Measurements from ENCODE around the gene RAPGEF6.
"Not testable (repeated sequence)": the region's sequence is repeated elsewhere in the genome, so short reads cannot be mapped to it uniquely, and the experiment has no call there.

The RAPGEF6 gene

DNA sequence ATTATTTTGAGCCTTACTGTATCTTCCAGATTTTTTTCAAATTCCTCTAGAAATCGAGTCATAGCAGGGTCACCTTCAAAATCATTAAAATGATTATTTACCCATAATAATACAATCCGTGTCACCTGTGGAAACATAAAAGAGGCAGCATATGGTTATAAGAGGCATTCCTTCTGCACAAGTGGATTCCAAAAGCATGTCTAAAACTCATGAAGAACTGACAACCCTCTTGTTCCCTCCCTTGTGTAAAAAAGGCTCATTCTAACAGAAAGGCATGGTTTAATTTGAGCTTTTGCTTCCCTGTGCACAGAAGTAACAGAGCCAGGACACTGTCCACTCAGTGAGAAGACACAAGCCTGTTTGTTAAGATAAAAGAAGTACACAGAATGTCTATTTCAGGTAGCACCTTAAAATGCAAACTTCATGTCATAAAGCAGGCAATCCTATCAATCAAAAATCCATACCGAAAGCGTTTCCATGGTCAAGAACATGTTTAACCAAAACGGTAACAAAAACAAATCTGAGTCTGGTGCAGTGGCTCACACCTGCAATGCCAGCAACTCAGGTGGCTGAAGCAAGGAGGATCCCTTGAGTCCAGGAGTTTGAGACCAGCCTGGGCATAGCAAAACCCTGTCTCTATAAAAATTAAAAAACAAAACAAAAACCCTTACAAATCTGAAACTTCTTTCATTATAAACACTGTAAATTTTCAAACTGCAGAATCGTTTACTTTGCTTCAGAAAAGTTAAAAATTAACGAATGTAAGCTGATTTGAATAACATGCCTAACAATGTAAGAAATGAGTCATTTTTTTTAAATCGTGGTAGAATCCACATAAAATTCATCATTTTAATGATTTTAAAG, 139.3 kb downstream of the RAPGEF6 start:
- FAIRE-seq (peak; percentile 85), DNase-seq (ENCODE audit: insufficient read length, low spot score) (no peak)
- no peak for TF ChIP-seq POLR2A (IDR thresholded peaks at IDR 0.05; ENCODE audit: low read depth, low read length)
- TF ChIP-seq SPI1 (IDR thresholded peaks at IDR 0.05; ENCODE audit: low read depth, low read length) = no peak
- no peak for TF ChIP-seq PAX5 (IDR thresholded peaks at IDR 0.05; ENCODE audit: insufficient read depth, low read length, severe bottlenecking)
- no peak for TF ChIP-seq TAF1 (IDR thresholded peaks at IDR 0.05; ENCODE audit: low read depth, low read length)
- TF ChIP-seq POLR2AphosphoS5 (IDR thresholded peaks at IDR 0.05; ENCODE audit: low read depth, low read length) = no peak
- TF ChIP-seq POU2F2 (IDR thresholded peaks at IDR 0.05; ENCODE audit: low read depth, low read length) = no peak

DNA sequence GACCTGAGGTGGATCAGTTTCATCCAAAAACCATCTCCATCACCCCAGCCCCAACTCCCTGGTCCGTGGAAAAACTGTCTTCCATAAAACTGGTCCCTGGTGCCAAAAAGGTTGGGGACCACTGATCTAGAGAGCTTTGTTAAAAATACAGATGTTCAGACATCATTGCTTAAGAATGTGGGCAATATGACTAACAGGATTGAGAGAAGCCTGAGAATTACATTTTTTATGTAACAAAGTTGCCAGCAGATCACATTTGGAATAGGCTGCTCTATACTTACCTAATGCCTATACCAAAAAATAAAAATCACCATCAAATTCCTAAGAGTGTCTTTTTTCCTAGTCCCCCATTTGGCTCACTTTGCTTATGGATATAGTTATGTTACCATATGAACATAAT, 143.3 kb downstream of the RAPGEF6 start:
- DNase-seq (ENCODE audit: insufficient read length, low spot score) (no peak), FAIRE-seq (no peak)
- TF ChIP-seq POLR2AphosphoS5 (IDR thresholded peaks at IDR 0.05; ENCODE audit: low read depth, low read length) (no peak), POLR2A (IDR thresholded peaks at IDR 0.05; ENCODE audit: low read depth, low read length) (no peak), POU2F2 (IDR thresholded peaks at IDR 0.05; ENCODE audit: low read depth, low read length) (no peak)

DNA sequence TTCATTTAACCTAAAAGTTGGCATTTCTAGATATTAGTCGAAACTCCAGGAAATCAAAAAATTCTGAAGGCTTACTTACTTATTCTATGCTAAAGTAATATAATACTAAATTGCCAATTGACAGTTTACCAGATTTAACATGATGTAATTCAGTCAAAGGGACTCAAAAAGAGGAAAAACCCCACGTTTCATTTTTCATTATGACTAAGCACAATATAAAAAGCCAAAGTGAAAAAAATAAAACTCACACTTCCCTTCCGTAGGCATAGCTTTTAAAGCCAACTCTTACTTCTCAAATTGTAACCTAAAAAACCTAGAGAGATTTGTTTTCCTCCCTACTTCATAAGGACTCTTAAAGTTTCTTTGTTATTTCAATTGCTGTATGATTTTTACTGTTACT, 146.6 kb downstream of the RAPGEF6 start:
- FAIRE-seq (peak; percentile 20), DNase-seq (ENCODE audit: insufficient read length, low spot score) (peak; percentile 8)
- TF ChIP-seq TAF1 (IDR thresholded peaks at IDR 0.05; ENCODE audit: low read depth, low read length) (no peak), PAX5 (IDR thresholded peaks at IDR 0.05; ENCODE audit: insufficient read depth, low read length, severe bottlenecking) (no peak), POLR2A (IDR thresholded peaks at IDR 0.05; ENCODE audit: low read depth, low read length) (no peak), POLR2AphosphoS5 (IDR thresholded peaks at IDR 0.05; ENCODE audit: low read depth, low read length) (no peak), SPI1 (IDR thresholded peaks at IDR 0.05; ENCODE audit: low read depth, low read length) (peak; percentile 79), POU2F2 (IDR thresholded peaks at IDR 0.05; ENCODE audit: low read depth, low read length) (no peak)

DNA sequence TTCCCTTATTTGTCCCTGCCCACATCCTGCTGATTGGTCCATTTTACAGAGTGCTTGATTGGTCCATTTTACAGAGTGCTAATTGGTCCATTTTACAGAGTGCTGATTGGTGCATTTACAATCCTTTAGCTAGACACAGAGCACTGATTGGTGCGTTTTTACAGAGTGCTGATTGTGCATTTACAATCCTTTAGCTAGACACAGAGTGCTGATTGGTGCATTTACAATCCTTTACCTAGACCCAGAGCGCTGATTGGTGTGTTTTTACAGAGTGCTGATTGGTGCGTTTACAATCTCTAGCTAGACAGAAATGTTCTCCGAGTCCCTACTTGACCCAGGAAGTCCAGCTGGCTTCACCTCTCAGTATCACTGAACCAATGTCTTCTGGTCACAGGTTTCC, 147.7 kb downstream of the RAPGEF6 start:
- not testable (repeated sequence) for DNase-seq (ENCODE audit: insufficient read length, low spot score)

DNA sequence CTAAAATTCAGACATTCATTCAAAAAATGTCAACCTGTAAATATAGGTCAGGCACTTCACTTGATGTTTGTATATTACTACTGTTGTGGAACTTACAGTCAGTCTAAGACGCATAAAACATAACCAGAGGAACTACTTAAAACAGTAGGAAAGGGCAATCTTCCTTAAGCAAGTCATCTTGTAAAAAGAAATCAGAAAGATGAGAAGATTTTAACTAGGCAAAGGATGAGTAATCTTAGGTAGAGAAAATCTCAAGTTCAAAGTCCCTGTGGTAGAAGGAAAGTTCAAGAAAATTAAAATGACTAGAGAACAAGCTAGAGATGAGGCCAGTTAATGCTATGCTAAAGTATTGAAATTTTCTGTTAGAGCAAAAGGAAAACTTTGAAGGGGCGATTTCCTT, 152.4 kb downstream of the RAPGEF6 start:
- TF ChIP-seq TAF1 (IDR thresholded peaks at IDR 0.05; ENCODE audit: low read depth, low read length) (no peak), POU2F2 (IDR thresholded peaks at IDR 0.05; ENCODE audit: low read depth, low read length) (no peak), SPI1 (IDR thresholded peaks at IDR 0.05; ENCODE audit: low read depth, low read length) (no peak), POLR2AphosphoS5 (IDR thresholded peaks at IDR 0.05; ENCODE audit: low read depth, low read length) (no peak), POLR2A (IDR thresholded peaks at IDR 0.05; ENCODE audit: low read depth, low read length) (no peak), PAX5 (IDR thresholded peaks at IDR 0.05; ENCODE audit: insufficient read depth, low read length, severe bottlenecking) (no peak)
- no peak for FAIRE-seq
- no peak for DNase-seq (ENCODE audit: insufficient read length, low spot score)

More for the DNA sequence above, 147.7 kb downstream of the RAPGEF6 start:
- not testable (repeated sequence) for FAIRE-seq

DNA sequence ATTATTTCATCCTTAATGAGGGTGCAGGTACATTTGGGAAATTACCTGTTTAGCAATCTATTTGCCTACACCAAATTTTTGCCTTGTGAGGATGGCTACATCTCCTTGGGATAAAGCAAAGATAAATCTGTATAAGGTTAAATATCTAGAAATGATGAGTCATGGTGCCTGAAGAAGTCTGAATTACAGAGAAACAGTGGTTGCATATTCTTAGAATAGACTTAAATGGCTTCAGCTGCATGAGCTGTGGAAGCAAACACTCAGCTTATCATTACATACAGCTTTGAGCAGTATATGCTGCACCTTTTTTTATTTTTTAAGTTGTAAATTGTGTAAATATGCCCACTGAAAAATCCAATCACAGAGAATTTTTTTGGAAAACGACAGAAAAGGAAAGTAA, 153.5 kb downstream of the RAPGEF6 start:
- FAIRE-seq = no peak
- no peak for DNase-seq (ENCODE audit: insufficient read length, low spot score)
- TF ChIP-seq TAF1 (IDR thresholded peaks at IDR 0.05; ENCODE audit: low read depth, low read length) (no peak), POU2F2 (IDR thresholded peaks at IDR 0.05; ENCODE audit: low read depth, low read length) (no peak), SPI1 (IDR thresholded peaks at IDR 0.05; ENCODE audit: low read depth, low read length) (no peak), POLR2A (IDR thresholded peaks at IDR 0.05; ENCODE audit: low read depth, low read length) (no peak), PAX5 (IDR thresholded peaks at IDR 0.05; ENCODE audit: insufficient read depth, low read length, severe bottlenecking) (no peak), POLR2AphosphoS5 (IDR thresholded peaks at IDR 0.05; ENCODE audit: low read depth, low read length) (no peak)

DNA sequence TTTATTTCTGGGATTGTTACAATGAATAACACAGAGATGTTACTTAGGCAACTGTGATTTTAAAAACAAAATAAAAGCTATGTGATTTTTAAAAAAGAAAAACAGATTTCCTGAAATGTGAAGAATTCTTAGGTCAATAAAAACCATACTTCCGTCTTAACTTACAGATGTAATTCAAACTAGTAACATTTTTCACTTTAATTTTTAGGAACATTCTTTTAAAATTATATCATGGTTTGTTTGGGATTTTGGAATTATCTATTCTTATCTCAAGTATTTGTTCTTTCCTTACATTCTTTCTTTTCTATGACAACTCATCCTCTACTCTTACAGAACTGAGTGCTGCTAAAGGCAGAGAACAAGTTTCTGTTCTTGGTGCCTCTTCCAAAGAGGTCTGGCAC, 159.5 kb downstream of the RAPGEF6 start:
- FAIRE-seq (no peak), DNase-seq (ENCODE audit: insufficient read length, low spot score) (no peak)
- TF ChIP-seq POU2F2 (IDR thresholded peaks at IDR 0.05; ENCODE audit: low read depth, low read length) (no peak), POLR2A (IDR thresholded peaks at IDR 0.05; ENCODE audit: low read depth, low read length) (no peak), TAF1 (IDR thresholded peaks at IDR 0.05; ENCODE audit: low read depth, low read length) (no peak)

DNA sequence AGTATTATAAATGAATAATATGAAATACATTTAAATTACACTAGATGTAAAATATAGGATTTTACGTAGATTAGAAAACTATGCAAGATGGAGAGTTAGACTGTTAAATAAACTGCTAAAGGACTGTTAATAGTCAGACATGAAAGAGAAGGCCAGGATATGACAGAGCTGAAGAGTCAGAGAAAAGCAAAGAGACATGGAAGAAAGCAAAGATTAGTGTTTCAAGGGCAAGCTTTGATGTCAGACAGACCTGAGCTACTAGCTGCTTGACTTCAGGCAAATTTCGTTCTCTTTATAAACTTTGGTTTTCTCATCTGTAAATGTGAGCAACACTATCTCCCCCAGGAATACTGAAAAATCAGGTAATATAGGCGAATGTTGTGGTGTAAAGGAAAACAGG, 161.3 kb downstream of the RAPGEF6 start:
- TF ChIP-seq POU2F2 (IDR thresholded peaks at IDR 0.05; ENCODE audit: low read depth, low read length) = no peak
- TF ChIP-seq POLR2A (IDR thresholded peaks at IDR 0.05; ENCODE audit: low read depth, low read length) = no peak
- TF ChIP-seq SPI1 (IDR thresholded peaks at IDR 0.05; ENCODE audit: low read depth, low read length) = no peak
- TF ChIP-seq TAF1 (IDR thresholded peaks at IDR 0.05; ENCODE audit: low read depth, low read length) = no peak
- no peak for TF ChIP-seq PAX5 (IDR thresholded peaks at IDR 0.05; ENCODE audit: insufficient read depth, low read length, severe bottlenecking)
- no peak for TF ChIP-seq POLR2AphosphoS5 (IDR thresholded peaks at IDR 0.05; ENCODE audit: low read depth, low read length)
- FAIRE-seq = no peak
- no peak for DNase-seq (ENCODE audit: insufficient read length, low spot score)

DNA sequence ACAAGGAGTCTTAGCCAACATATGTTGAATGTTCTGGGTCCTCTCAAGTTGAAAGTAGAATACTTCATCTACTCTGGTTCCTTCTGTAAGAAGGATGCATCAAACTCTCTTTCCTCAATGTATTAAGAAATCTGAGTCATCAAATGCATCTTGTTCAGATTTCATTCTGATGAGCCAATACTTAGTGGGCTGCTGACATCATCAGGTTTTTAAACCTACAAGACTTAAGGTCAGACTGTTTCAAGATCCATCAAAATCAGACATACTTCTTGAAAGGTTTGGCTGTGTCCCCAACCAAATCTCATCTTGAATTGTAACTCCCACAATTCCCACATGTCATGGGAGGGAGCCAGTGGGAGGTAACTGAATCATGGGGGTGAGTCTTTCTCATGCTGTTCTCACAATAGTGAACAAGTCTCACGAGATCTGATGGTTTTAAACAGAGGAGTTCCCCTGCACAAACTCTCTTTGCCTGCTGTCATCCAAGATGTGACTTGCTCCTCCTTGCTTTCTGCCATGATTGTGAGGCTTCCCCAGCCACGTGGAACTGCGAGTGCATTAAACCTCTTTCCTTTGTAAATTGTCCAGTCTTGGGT, 168.8 kb downstream of the RAPGEF6 start:
- TF ChIP-seq POLR2A (IDR thresholded peaks at IDR 0.05; ENCODE audit: low read depth, low read length) (no peak), POLR2AphosphoS5 (IDR thresholded peaks at IDR 0.05; ENCODE audit: low read depth, low read length) (no peak), TAF1 (IDR thresholded peaks at IDR 0.05; ENCODE audit: low read depth, low read length) (no peak), POU2F2 (IDR thresholded peaks at IDR 0.05; ENCODE audit: low read depth, low read length) (no peak), SPI1 (IDR thresholded peaks at IDR 0.05; ENCODE audit: low read depth, low read length) (no peak), PAX5 (IDR thresholded peaks at IDR 0.05; ENCODE audit: insufficient read depth, low read length, severe bottlenecking) (no peak)
- FAIRE-seq (no peak), DNase-seq (ENCODE audit: insufficient read length, low spot score) (no peak)

DNA sequence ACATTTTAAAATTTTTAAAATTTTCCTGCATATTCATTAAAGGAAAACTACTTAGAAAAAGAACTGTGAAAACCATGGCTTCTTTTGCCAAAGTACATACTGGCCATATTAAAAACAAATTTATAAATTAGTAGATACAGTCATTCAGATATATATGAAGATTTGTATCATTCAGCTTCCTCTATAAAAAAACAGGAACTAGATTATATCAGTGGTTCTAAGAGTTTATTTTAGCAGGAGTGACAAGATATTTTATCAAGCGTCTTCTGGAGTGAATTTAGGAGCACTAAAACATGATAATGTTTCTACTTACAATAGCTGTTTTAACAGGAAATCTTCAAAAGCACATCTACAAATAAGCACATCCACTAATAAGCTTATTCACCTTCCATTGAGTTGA, 171.4 kb downstream of the RAPGEF6 start:
- no peak for FAIRE-seq
- DNase-seq (ENCODE audit: insufficient read length, low spot score) = no peak
- no peak for TF ChIP-seq TAF1 (IDR thresholded peaks at IDR 0.05; ENCODE audit: low read depth, low read length)
- no peak for TF ChIP-seq POLR2A (IDR thresholded peaks at IDR 0.05; ENCODE audit: low read depth, low read length)
- TF ChIP-seq POU2F2 (IDR thresholded peaks at IDR 0.05; ENCODE audit: low read depth, low read length) = no peak
- no peak for TF ChIP-seq PAX5 (IDR thresholded peaks at IDR 0.05; ENCODE audit: insufficient read depth, low read length, severe bottlenecking)
- no peak for TF ChIP-seq POLR2AphosphoS5 (IDR thresholded peaks at IDR 0.05; ENCODE audit: low read depth, low read length)
- no peak for TF ChIP-seq SPI1 (IDR thresholded peaks at IDR 0.05; ENCODE audit: low read depth, low read length)
